HT-29 (cell line): ENCODE data around the gene CLN3. TPM values are rescaled to one million over a fixed set of nuclear protein-coding genes. Genes with fewer than 3 reads are reported as not detected.
"Not testable (repeated sequence)": the region's sequence is repeated elsewhere in the genome, so short reads cannot be mapped to it uniquely, and the experiment has no call there.

Experiments used
- DNase-seq: peaks from one replicate; pipeline ENCODE4 v3.0.0-alpha.2; 2015; ENCODE audit warnings: low spot score
- total RNA-seq: library from RNA; depleted of rRNA; stranded (reverse); fragments of >200 nt; shearing (Covaris generic); gene quantifications from 2 replicates; pipeline ENCODE4 v1.2.3, GENCODE V29; 2014; rRNA removed

CLN3 gene
- total RNA-seq, 1 experiment from 2014 or later, result 37.8 TPM

GRCh38 chr16:28494121-28494851 lies 2.4 kb upstream of the CLN3 start, which contains the start of gene APOBR:
APOBR (plus strand) TSS chr16:28494643; CDS start chr16:28494682, 39 bp downstream.
- DNase-seq, result no peak

- DNase-seq, result no peak
Measured at GRCh38 chr16:28492511-28492910, 637 bp upstream of the CLN3 start.

- DNase-seq, result peak; percentile 37
Measured at GRCh38 chr16:28491230-28491969, 474 bp downstream of the CLN3 start.

- DNase-seq, result no peak
Measured at GRCh38 chr16:28486266-28486665, 5.6 kb downstream of the CLN3 start.

GRCh38 chr16:28483361-28483760 lies 8.5 kb downstream of the CLN3 start:
- DNase-seq, result not testable (repeated sequence)

GRCh38 chr16:28482026-28482425 lies 9.8 kb downstream of the CLN3 start:
- no peak for DNase-seq

- no peak for DNase-seq
Measured at GRCh38 chr16:28478506-28479180, 13.2 kb downstream of the CLN3 start.

- DNase-seq, result no peak
Measured at GRCh38 chr16:28477311-28477920, 14.5 kb downstream of the CLN3 start.

- no peak for DNase-seq
Measured at GRCh38 chr16:28475221-28475620, 16.7 kb downstream of the CLN3 start.

GRCh38 chr16:28473714-28474265 lies 18.1 kb downstream of the CLN3 start:
- DNase-seq, result no peak

GRCh38 chr16:28447081-28447480 lies 44.8 kb downstream of the CLN3 start:
- not testable (repeated sequence) for DNase-seq

- not testable (repeated sequence) for DNase-seq
Measured at GRCh38 chr16:28446388-28446787, 45.5 kb downstream of the CLN3 start.

GRCh38 chr16:28443943-28444342 lies 47.9 kb downstream of the CLN3 start:
- DNase-seq, result not testable (repeated sequence)

- not testable (repeated sequence) for DNase-seq
Measured at GRCh38 chr16:28438899-28439298, 53.0 kb downstream of the CLN3 start.

GRCh38 chr16:28435340-28435739 lies 56.5 kb downstream of the CLN3 start:
- DNase-seq, result not testable (repeated sequence)

Other genes with a start within 250 kb of the CLN3 start
- gene SBK1, start 199.5 kb downstream of the CLN3 start, total RNA-seq, result 0.42 and 1.1 TPM in 2 replicates
- 1.2 TPM in 1 of 2 replicates, not detected in the other for gene NPIPB6, start 128.6 kb downstream of the CLN3 start, total RNA-seq
- gene EIF3CL, start 88.2 kb downstream of the CLN3 start, total RNA-seq, result 110 and 114 TPM in 2 replicates
- gene NPIPB7, start 19.7 kb downstream of the CLN3 start, total RNA-seq, result not detected in 2 replicates
- 0.05 TPM in 1 of 2 replicates, not detected in the other for gene APOBR, start 2.6 kb upstream of the CLN3 start, total RNA-seq
- gene IL27, start 14.8 kb upstream of the CLN3 start, total RNA-seq, result not detected in 2 replicates
- gene NUPR1, start 46.9 kb upstream of the CLN3 start, total RNA-seq, result 0.34 and 0.56 TPM in 2 replicates
- 19.1 and 29.9 TPM in 2 replicates for gene SGF29, start 61.8 kb upstream of the CLN3 start, total RNA-seq
- gene SULT1A2, start 105.0 kb upstream of the CLN3 start, total RNA-seq, result 1.4 and 1.7 TPM in 2 replicates
- 30.9 and 35.7 TPM in 2 replicates for gene SULT1A1, start 118.0 kb upstream of the CLN3 start, total RNA-seq
- 0.15 and 0.42 TPM in 2 replicates for gene NPIPB8, start 146.0 kb upstream of the CLN3 start, total RNA-seq
- 358 and 396 TPM in 2 replicates for gene EIF3C, start 219.4 kb upstream of the CLN3 start, total RNA-seq